OCI-LY7 (cell line): ENCODE measurements around the gene SND1.

Experiments used
- CTCF ChIP-seq: fragments of 200-600 bp; sonication (generic); conservative IDR thresholded peaks from 2 replicates; pipeline ENCODE4 v1.5.1; 2014; ENCODE audit warnings: mild to moderate bottlenecking, antibody characterized with exemption, low read length, moderate library complexity, mixed read lengths
- EZH2phosphoT487 ChIP-seq: fragments of 200-600 bp; sonication (generic); IDR thresholded peaks from 2 replicates; pipeline ENCODE4 v1.6.1; 2018; ENCODE audit warnings: low read depth, borderline replicate concordance, mild to moderate bottlenecking, mixed run types, antibody characterized with exemption, low read length, moderate library complexity, mixed read lengths

GRCh38 chr7:128021366-128021765 lies 369.4 kb downstream of the SND1 start:
- TF ChIP-seq CTCF = no peak
- TF ChIP-seq EZH2phosphoT487 = no peak
